Measurements from ENCODE around the gene EDN2.

DNA sequence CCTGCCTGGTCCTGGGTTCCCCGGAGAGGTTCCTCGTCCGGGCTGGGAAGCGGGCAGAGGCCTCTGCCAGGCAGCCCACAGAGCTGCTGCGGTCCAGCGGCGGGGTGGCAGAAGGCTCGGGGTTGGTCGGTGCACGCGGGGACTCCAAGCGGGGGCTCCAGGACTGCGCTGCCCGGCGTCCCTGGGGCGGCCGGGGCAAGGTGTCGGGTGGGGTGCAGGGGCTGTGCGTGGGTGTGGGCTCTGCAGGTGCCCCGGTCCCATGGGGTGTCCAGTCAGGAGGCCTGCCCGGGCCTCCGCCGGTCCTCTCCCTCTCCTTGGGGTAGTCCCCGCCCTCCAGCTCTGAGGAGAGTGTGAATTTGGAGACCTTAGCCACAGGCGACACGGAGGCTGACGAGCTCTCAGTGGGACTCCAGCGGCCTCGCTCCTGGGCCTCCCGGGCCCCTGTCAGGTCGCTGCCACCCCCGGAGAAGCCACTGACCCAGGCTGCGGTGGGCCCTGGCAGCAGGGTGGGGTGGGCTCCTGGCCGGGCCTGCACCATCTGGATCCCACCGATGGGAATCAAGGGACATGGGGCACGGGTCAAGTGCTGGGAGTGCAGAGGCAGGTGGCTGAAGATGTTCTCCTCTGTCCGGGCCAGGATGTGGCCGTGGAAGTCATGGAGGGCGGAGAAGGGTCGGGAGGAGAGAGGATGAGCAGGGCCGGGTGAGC is 26.2 kb upstream of the EDN2 start:
- TF ChIP-seq, protein P1, sequence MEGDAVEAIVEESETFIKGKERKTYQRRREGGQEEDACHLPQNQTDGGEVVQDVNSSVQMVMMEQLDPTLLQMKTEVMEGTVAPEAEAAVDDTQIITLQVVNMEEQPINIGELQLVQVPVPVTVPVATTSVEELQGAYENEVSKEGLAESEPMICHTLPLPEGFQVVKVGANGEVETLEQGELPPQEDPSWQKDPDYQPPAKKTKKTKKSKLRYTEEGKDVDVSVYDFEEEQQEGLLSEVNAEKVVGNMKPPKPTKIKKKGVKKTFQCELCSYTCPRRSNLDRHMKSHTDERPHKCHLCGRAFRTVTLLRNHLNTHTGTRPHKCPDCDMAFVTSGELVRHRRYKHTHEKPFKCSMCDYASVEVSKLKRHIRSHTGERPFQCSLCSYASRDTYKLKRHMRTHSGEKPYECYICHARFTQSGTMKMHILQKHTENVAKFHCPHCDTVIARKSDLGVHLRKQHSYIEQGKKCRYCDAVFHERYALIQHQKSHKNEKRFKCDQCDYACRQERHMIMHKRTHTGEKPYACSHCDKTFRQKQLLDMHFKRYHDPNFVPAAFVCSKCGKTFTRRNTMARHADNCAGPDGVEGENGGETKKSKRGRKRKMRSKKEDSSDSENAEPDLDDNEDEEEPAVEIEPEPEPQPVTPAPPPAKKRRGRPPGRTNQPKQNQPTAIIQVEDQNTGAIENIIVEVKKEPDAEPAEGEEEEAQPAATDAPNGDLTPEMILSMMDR (conservative IDR thresholded peaks at IDR 0.05; ENCODE audit: low read length), result no peak
- TF ChIP-seq EZH2phosphoT487 (IDR thresholded peaks at IDR 0.05; ENCODE audit: borderline replicate concordance), result no peak
